Loucy (cell line): ENCODE results near the gene ART1.

Source experiments
- H2AFZ ChIP-seq: fragments of 200-600 bp; sonication (generic); 2 replicates; pipeline ENCODE4 v1.6.0; 2016; ENCODE audit warnings: antibody characterized with exemption, mild to moderate bottlenecking, low read length, moderate library complexity
- H3F3A ChIP-seq: fragments of 200-600 bp; 2 replicates; pipeline ENCODE4 v1.6.0; 2016; ENCODE audit warnings: antibody characterized with exemption, low read depth, mild to moderate bottlenecking
- H3K27me3 ChIP-seq: fragments of 200-600 bp; sonication (generic); 2 replicates; pipeline ENCODE4 v1.6.1; 2014; ENCODE audit warnings: low read length, mild to moderate bottlenecking; ENCODE audit not compliant: insufficient read depth, poor library complexity, severe bottlenecking
- H3K36me3 ChIP-seq: fragments of 200-600 bp; sonication (generic); 2 replicates; pipeline ENCODE4 v1.6.1; 2016; ENCODE audit warnings: low read length; ENCODE audit not compliant: insufficient read depth
- H3K4me1 ChIP-seq: fragments of 200-600 bp; sonication (generic); 2 replicates; pipeline ENCODE4 v1.5.1; 2014; ENCODE audit warnings: low read length, mild to moderate bottlenecking; ENCODE audit not compliant: insufficient read depth, poor library complexity, severe bottlenecking
- H3K4me2 ChIP-seq: fragments of 200-600 bp; sonication (generic); 2 replicates; pipeline ENCODE4 v1.6.0; 2014; ENCODE audit warnings: antibody characterized with exemption, low read length, low read depth, mild to moderate bottlenecking; ENCODE audit not compliant: poor library complexity, severe bottlenecking
- H3K4me3 ChIP-seq: fragments of 200-600 bp; sonication (generic); 2 replicates; pipeline ENCODE4 v1.5.1; 2014; ENCODE audit warnings: low read length, mild to moderate bottlenecking, mixed read lengths; ENCODE audit not compliant: poor library complexity, severe bottlenecking
- H3K79me2 ChIP-seq: fragments of 200-600 bp; sonication (generic); 2 replicates; pipeline ENCODE4 v1.6.1; 2014; ENCODE audit warnings: low read length; ENCODE audit not compliant: insufficient read depth
- H3K9ac ChIP-seq: fragments of 200-600 bp; sonication (generic); 2 replicates; pipeline ENCODE4 v1.6.0; 2014; ENCODE audit warnings: mild to moderate bottlenecking, low read depth, low read length, moderate library complexity; ENCODE audit not compliant: poor library complexity, severe bottlenecking
- H3K9me2 ChIP-seq: fragments of 200-600 bp; sonication (generic); replicated peaks from 2 replicates; pipeline ENCODE4 v1.6.1; 2016; ENCODE audit warnings: low read depth, low read length, mixed read lengths
- H3K9me3 ChIP-seq: fragments of 200-600 bp; sonication (generic); 2 replicates; pipeline ENCODE4 v1.6.1; 2014; ENCODE audit warnings: mild to moderate bottlenecking, antibody characterized with exemption, low read length, low read depth; ENCODE audit not compliant: insufficient read depth
- H4K20me1 ChIP-seq: fragments of 200-600 bp; sonication (generic); 2 replicates; pipeline ENCODE4 v1.6.0; 2014; ENCODE audit warnings: antibody characterized with exemption, low read length, mild to moderate bottlenecking; ENCODE audit not compliant: insufficient read depth, poor library complexity, severe bottlenecking
- CTCF ChIP-seq: fragments of 200-600 bp; sonication (generic); conservative IDR thresholded peaks from 2 replicates; pipeline ENCODE4 v1.5.1; 2014; ENCODE audit warnings: mild to moderate bottlenecking, antibody characterized with exemption, low read length
- EZH2phosphoT487 ChIP-seq: fragments of 200-600 bp; IDR thresholded peaks from 2 replicates; pipeline ENCODE4 v1.6.1; 2018; ENCODE audit warnings: antibody characterized with exemption, mild to moderate bottlenecking, moderate library complexity, borderline replicate concordance

ART1 gene

GRCh38 chr11:3637201-3637600 is 7.7 kb upstream of the ART1 start:
- Histone ChIP-seq H3K9ac (no peak overlapping the region), H3K9me2 (no peaks in the 10 kb centered on the region), H3K27me3 (no peaks in the 10 kb centered on the region), H4K20me1 (no peaks in the 10 kb centered on the region), H3K4me1 (no peaks in the 10 kb centered on the region), H3K9me3 (no peaks in the 10 kb centered on the region), H3F3A (no peaks in the 10 kb centered on the region), H3K4me2 (no peak overlapping the region), H3K36me3 (no peaks in the 10 kb centered on the region), H3K4me3 (no peak overlapping the region), H2AFZ (no peak overlapping the region), H3K79me2 (no peaks in the 10 kb centered on the region)
- TF ChIP-seq EZH2phosphoT487: no peak
- no peak for TF ChIP-seq CTCF

- Histone ChIP-seq H3K9ac (no peak overlapping the region), H3K27me3 (no peaks in the 10 kb centered on the region), H3K9me2 (no peaks in the 10 kb centered on the region), H4K20me1 (no peaks in the 10 kb centered on the region), H3F3A (no peaks in the 10 kb centered on the region), H3K36me3 (no peaks in the 10 kb centered on the region), H2AFZ (no peak overlapping the region), H3K9me3 (no peaks in the 10 kb centered on the region), H3K79me2 (no peaks in the 10 kb centered on the region), H3K4me2 (no peak overlapping the region), H3K4me1 (no peaks in the 10 kb centered on the region), H3K4me3 (no peak overlapping the region)
- no peak for TF ChIP-seq CTCF
- no peak for TF ChIP-seq EZH2phosphoT487
Measured at GRCh38 chr11:3638513-3638912, 6.4 kb upstream of the ART1 start.

- Histone ChIP-seq H3K9me2 (no peaks in the 10 kb centered on the region), H3K79me2 (no peaks in the 10 kb centered on the region), H3F3A (no peaks in the 10 kb centered on the region), H3K4me1 (no peaks in the 10 kb centered on the region), H3K9ac (no peak overlapping the region), H3K4me3 (no peak overlapping the region), H3K27me3 (no peaks in the 10 kb centered on the region), H3K4me2 (no peak overlapping the region), H2AFZ (no peak overlapping the region), H4K20me1 (no peaks in the 10 kb centered on the region), H3K9me3 (no peaks in the 10 kb centered on the region), H3K36me3 (no peaks in the 10 kb centered on the region)
- TF ChIP-seq EZH2phosphoT487: no peak
- TF ChIP-seq CTCF: no peak
Measured at GRCh38 chr11:3639841-3640240, 5.1 kb upstream of the ART1 start.
